GM18909 (cell line): ENCODE measurements around the gene PTPRB.

Experiments used
- ATAC-seq: cut with Tn5 transposase; IDR thresholded peaks from one replicate; pipeline ENCODE4 v1.9.1; 2021; ENCODE audit warnings: mild to moderate bottlenecking; ENCODE audit not compliant: unreplicated experiment, poor library complexity

PTPRB gene

DNA sequence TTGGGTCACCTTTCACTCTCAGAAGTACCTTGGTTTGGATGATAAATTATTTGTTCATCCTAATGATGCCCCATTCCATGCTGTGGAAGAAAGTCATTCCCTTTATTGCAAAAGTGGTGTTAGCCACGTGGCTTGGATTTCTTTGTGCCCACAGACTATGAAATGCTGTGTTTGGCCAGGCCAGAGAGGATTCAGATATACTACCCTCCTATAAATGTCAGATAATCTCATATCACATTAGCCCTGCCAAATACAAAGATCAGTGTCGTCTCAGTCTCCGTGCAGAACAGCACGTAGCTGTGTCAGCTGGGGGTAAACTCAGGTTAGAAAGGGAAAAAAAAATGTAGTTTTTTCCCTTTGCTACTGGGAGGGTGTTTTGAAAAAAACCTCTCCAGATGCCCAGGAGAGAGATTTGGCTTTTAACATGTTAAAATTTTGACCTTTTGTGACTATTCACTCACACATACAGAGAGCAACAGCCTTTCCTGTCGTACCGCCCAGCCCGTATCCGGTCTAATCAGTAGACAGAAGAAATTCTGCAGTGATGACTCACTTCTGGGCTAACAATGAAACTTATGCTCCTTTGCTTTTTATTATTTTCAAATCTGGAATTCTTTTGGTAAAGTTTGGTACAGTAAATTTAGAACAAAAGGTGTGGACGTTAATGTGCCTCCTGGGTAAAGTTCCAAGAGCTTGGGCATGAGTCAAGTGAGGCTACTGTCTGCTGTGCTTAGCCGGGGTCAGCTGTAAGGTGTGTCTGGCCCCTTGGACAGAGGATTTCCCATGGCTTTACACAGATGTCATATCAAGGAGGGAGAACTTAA lies 8.5 kb upstream of the PTPRB start:
- peak; percentile 76 for ATAC-seq

DNA sequence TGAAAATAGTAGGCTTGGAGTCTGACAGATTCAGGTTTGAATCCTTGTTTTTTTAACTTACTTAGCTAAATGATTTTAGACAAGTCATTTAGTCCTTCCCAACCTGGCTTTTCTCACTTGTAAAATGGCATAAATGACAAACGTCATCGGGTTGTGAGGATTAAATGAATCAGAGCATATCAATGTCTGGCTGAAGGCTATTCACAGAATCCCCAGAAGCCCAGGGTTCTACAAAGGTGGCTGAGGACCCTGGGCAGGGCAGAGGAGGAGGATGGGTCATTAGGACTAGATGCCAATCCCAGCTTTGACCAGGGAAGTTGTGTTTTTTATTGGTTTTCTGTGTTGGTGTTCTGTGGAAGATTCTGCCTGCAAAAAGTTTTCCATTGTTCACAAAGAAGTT lies 7.6 kb upstream of the PTPRB start:
- no peak for ATAC-seq

DNA sequence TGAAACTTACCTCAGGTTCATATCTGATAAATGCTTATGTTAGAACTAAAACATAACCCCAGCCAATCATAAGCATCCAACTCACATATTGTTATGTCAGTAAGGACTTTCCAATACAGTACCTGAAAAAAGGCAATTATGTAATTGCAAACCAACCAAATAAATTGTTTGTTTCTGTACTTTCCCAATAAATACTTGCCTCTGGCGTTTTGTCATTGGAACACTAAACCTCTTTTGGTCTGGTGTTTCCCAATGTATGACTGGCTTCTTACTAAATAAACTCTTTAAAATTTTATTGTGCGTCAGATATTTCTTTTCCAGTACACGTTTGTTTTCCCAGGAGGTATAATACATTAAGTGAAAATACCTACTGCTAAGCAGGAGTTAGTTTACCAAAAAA lies 6.7 kb upstream of the PTPRB start:
- no peak for ATAC-seq

DNA sequence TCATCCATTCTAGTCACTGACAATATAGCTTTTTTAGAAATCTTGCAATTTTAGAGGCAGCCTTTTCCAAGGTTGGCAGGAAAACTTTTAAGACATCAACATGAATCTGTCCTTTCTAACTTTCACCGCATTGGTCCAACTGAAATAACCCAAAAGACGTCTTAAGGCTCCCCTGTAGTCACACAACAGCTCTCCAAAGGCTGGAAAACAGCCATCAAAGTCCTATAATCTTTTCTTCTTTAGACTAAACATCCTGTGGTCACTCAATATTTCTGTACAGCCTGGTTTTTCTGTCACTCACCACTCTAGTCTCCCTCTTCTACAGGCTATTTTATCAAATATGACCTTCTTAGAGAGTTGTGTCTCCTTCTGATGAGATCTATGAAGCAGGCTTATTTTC lies 4.5 kb upstream of the PTPRB start:
- ATAC-seq, result no peak

DNA sequence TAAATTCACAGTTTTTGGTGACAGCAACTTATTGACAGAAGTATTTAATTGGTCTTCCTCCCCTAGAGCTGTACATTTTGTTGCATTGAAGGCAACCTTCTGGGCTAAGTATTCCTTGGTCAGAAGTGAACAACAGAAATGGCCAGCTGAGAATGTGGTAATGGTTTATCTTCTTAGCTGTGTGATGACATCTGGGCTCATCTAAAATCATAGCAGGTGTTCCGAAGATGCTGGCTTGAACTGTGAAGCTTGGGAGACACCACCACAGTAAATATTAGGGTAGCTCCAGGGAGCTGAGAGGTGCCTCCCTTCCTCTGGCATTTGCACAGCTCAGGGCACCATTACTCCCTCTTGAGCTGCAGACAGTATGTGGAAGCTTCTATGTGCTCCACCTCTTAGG lies 3.7 kb upstream of the PTPRB start:
- no peak for ATAC-seq

DNA sequence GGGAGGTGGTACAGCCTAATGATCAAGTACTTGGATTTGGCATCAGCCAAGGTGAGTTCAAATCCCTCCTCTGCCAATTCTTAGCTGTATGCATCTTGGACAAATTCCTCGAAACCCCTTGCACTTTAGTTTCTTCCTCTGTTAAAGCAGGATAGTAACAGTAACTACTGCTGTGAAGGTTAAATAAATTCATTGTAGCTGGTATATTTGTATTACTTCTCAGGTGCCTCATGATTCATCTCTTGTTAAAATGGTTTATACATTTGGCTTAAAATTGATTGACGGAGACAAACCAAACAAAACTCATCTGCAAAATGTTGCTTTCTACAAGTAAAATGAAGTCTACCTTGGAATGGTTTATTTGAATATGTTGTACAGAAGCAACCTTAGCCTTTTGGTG lies 2.3 kb upstream of the PTPRB start:
- no peak for ATAC-seq

DNA sequence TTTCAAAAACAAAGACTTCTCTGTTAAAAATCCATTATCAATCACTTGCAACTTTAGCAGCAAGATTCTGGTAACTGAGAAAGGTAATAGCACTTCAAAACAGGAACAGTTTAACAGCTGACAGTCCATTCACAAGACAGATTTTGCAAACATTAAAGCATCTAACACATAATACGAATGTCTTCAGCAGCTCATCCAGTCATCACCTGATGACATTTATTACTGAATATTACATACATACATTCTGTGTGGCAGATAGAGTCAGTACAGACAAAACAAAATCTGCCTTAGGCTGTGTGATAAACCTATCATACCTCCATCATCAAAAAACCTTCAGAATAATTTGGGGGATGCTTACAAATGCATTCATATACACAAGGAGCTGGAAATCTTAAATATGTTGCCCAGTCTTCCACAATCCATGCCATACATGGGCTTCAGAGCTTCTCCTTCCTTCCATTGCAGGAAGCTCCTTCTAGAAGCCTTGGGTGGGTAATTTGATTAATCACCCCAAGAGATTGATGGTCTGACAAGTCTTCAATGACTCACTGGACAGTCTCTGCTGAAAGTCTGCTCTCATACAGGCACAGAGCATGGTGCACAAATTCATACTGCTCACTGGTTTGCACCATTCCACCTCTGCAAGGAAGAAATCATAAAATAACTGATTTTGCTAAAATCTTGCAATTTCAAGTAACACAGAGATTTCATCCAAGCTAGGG lies 1.6 kb upstream of the PTPRB start:
- no peak for ATAC-seq

DNA sequence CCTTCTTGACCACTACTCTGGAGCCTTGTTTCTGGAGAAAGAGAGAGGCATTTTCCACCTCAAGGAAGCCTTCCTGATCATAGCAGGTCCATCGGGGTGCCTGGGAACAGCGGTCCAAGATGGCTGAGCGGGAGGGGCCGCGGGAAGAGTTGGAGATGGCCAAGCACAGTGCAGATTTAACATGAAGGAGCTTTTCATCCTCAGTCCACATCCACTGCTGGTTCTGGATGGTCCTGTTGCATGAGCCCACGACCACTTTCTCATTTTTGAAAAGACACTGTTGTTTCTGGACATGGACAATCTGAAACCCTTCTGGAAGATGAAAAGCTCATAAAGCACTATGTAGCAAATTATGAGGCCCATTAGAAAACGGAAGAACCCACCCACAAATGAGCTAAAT lies 1.5 kb downstream of the PTPRB start:
- ATAC-seq, result no peak

DNA sequence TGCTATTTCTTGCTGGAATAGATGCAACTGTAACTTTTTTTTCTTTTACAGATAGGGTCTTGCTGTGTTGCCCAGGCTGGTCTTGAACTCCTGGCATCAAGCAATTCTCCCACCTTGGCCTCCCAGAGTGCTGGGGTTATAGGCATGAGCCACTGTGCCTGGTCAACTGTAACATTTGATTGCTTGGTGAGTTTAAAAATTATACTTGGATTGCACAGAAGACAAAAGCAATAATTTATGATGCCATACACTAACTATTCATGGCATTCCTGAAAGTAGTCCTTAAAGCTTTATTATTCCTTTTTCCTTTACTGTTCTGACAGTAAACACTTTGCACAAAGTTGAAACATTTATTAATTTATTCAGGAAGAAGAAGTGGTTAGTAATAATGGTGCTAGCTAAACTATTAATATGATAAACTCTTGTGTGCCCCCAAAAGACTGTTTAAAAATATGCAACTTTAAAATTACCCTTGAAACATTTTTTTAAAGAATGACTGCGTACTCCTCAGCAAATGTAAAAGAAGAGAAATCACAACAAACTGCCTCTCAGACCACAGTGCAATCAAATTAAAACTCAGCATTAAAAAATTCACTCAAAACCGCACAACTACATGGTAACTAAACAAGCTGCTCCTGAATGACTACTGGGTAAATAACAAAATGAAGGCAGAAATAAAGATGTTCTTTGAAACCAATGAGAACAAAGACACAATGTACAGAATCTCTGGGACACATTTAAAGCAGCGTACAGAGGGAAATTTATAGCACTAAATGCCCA lies 8.3 kb downstream of the PTPRB start:
- no peak for ATAC-seq

DNA sequence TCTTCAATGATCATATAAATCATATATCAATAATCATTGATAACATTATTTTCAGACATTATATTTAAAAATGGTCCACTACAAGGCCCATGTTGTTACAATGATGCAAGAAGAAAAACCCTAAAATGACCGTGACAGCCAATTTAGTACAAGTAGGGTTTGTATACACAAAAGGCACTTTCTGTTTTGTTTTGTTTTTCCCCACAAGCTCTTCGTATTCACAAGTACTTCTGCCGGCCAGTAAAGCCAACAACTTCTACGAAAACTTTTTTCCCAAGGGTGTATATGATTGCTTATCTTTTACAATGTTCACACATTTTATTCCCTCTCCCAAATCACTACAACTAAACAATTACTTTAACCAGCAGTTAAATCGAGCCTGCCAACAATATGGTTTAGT lies 9.6 kb downstream of the PTPRB start:
- ATAC-seq, result no peak

DNA sequence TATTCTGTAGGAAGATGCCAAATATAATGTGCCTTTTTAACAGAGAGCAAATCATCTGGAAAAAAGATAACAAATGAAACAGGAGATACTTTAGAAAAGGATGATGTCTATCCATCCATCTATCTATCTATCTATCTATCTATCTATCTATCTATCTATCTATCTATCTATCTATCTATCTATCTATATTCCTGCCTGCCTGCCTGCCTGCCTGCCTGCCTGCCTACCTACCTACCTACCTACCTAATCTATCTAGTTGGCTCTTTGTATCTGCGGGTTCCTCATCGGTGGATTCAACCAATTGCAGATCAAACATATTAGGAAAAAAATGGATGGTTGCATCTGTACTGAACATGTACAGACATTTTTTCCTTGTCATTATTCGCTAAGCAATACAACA lies 11.0 kb downstream of the PTPRB start:
- no peak for ATAC-seq

DNA sequence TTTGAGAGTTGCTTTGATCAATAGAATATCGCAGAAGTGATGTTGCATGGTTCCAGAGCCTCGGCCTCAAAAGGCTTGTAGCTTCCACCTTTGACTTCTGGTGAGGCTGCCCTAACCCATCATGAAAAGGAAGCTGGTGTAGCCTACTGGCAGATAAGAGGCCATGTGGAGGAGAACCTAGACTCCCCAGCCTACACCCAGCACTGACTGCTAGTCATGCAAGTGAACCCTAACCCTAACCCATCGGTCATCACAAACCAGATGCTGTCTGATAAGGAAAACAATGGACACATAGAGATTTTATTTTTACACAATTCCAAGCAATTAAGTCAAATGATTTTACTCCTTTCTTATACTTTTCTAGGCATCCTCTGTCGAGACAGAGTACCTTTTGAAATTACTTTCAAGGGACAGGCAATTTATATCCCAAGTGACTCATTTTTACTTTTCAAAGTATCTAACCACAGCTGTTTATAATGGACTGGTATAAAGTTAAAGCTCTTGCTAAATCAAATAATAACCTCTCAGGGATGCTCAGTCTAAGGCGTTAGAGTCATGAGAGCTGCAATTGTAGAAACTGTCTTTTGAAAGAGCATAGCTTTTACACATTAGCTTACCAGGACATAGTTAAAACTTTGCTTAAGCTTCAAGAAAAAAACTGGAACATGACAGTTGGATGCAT lies 17.6 kb downstream of the PTPRB start:
- no peak for ATAC-seq

DNA sequence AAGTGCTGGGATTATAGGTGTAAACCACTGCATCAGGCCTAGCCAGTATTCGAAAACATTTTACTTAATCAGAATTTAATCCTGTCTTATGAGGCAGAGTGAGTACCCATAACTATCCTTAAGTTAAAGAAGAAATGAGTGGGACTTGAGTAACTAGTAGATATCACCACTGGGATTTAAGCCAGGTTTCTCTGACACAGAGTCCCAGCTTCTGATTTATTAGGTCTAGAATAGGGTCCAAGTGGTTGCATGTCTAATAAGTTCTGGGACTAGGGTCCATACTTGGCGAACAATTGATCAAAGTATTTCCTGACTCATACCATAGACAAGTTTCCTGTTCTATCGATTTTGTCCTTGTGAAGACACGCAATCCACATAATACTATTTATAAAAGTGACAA lies 18.9 kb downstream of the PTPRB start:
- ATAC-seq, result no peak

DNA sequence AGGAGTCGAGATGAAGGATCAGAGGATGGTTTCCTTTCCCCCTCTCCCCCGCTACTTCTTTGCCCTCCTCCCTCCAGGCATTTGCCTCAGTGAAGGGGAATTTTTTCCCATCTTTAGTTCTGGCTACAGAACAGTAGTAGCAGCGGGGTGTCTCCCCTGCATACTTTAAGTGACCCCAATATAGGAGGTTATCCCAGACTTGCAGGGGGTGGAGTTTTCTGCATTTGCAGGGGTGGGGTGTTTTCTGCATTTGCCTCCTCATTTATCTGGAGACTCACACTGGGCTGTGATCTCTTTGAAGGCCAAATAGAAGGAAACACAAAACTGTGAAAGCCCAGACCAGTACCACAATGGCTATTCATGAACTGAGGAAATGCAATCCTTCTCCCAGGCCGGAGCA lies 19.8 kb downstream of the PTPRB start:
- ATAC-seq, result no peak

DNA sequence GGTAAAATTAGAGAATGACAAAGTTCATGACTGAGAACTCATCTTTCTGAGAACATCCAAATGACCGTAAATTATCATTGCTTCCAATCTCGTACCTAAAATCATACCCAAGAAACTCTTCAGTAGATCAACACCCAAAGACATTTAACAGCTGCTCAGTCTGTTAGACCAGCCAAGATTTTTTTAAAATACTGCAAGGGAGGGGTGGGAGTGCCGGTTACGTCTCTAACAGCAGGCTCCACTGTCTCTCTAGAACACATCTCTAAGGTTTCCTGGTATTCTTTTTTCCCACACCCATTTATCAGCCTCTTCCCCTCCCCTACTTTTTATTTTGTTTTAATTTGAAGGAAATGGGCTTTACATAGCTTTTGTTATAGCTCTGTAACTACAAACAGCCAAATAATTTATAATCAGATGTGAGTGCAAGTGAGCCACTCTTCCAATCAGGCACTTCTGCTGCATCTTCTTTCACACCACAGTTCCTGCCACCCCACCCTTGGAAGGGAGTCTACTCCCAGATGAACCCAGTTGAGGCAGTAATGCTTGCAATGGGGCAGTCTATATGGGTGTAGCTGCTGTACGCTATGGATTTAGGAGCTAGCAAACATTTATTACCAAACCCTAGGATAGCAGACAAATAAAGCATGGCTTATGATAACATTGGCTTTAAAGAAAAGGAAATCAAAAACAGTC lies 21.9 kb downstream of the PTPRB start:
- ATAC-seq, result no peak

DNA sequence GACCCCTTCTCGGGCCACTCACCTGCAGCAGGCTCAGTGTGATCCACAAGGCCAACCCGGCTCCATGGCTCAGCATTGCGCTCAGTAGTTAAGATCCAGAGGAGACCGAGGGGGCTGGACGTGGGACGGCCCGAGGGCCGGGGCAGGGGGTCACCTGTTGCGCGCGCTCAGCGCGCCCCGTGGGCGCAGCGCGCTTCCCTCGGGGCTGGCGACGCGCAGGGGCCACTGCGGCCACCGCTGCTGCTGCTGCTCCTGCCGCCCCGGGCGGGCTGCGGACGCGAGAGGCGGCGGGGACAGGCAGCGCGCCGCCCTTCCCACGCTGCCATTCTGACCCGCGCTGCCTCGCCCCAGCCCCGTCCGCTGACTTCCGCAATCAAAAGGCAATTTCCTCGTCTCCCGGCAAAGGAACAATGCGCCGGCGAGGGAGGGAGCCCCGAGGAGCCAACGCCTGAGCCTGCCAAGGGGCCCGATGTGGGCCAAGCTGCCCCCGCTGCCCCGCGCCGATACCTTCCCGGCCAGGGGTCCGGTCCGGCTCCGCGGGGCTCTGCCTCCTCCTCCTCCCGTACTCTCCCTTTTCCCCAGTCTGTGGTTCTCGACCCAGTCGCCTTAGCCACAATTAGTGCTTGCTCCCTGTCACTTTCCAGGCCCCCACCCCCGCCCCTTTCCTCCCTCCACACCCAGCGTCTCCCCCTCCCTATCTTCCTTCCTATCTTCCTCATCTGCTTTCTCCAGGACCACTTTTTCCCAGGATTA lies 27.3 kb downstream of the PTPRB start:
- ATAC-seq, result no peak

DNA sequence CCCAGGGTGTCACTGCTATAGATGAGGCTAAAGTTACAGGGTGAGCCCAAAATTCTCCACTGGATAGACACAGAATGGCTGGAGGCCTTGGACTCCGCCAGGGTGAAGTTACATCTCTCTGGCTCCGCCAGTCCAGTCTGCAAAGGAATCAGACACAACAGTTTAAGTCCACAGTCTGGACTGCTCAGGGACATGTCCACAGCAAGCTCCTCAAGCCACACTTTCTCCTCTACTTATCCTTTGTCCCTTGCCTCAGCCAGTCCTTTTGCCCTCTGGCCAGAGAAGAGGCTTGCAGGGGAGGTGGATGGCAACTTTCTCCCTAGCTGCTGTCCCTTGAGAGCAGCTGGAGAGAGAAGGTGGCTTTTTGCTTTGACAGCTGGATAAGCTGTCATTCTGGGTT lies 28.0 kb downstream of the PTPRB start:
- no peak for ATAC-seq

DNA sequence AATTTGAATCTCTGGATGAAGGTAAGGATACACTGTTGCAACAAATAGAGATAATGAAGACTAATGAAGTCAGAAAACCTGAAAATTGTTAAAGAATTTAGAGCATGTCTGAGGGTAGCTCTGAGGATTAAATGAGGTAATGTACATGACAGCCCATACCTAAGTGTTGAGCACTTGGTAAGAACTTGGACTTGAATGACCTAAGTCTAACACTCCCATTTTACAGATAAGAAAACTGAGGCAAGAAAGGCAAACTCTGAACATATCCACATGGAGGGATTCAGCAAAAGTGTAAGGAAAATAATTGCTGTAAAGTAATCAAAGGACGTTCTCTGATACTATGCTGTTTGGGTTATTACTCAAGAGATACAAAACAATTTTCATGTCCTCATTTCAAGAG lies 29.0 kb downstream of the PTPRB start:
- no peak for ATAC-seq

DNA sequence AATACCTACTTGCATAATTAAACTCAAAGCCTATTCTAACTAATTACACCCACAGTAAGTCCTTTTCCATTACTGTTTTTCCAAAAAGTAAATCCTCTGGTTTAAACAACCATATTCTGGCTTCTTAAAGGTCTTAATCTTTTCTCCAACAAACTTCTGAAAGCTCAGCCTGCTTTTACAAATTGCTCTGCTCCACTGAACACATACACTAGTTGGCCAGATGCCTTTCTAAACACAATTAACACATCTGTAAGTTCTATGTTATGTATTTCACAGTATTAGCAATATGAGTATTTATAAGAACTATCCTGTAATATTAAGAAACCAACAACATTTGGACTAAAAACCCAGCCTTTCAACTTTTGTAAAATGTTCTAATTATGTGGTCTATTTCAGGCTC lies 30.1 kb downstream of the PTPRB start:
- ATAC-seq, result no peak
